ENCODE data around the gene PHGDH.

Gene PHGDH

DNA sequence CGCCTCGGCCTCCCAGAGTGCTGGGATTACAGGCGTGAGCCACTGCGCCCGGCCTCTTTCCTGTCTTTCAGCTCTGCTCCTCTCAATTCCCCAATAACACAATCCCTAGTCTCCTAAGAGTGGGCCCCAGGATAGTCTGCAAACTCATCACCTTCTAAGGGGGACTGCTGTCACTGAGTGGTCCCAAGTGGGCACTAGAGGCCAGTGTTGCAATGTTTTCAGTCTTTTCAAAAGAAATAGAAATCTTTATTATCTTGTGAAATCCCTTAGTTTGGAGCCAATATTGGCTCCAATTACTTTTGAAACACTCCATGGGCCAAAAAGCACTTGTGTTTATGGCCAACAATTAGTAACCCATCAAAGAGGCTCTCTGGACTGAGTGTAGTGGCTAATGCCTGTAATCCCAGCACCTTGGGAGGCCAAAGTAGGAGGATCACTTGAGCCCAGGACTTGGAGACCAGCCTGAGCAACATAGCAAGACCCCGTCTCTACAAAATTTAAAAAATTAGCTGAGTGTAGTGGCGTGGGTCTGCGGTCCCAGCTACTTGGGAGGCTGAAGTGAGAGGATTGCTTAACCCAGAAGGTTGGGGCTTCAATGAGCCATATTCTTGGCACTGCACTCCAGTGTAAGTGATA is 35.0 kb upstream of the PHGDH start:
- Histone ChIP-seq H3F3A (ENCODE audit: insufficient read depth, low read length) (no peaks in the 10 kb centered on the region), H3K4me2 (ENCODE audit: low read length) (no peak overlapping the region), H3K79me2 (ENCODE audit: insufficient read depth, low read length) (no peaks in the 10 kb centered on the region), H2AFZ (ENCODE audit: low read length) (no peak overlapping the region), H3K9me3 (ENCODE audit: low read length) (no peaks in the 10 kb centered on the region), H3K9me2 (ENCODE audit: low read depth, low read length) (no peaks in the 10 kb centered on the region), H3K9ac (ENCODE audit: low read length) (no peak overlapping the region), H3K27me3 (ENCODE audit: insufficient read depth, low read length) (0 out of 2 replicates have a peak, but pooled peaks cover 3% of the 10 kb centered on the region), H3K4me3 (ENCODE audit: low read depth, low read length, poor library complexity, severe bottlenecking) (no peak overlapping the region), H4K20me1 (ENCODE audit: insufficient read depth, low read length) (no peaks in the 10 kb centered on the region), H3K36me3 (ENCODE audit: insufficient read depth, low read length) (no peaks in the 10 kb centered on the region), H3K4me1 (ENCODE audit: insufficient read depth, low read length, severe bottlenecking) (no peaks in the 10 kb centered on the region), H3K27ac (ENCODE audit: low read depth, low read length, poor library complexity, severe bottlenecking) (no peak overlapping the region)
- TF ChIP-seq EZH2 (IDR thresholded peaks at IDR 0.05; ENCODE audit: borderline replicate concordance, low read length): no peak
- TF ChIP-seq, protein P1, sequence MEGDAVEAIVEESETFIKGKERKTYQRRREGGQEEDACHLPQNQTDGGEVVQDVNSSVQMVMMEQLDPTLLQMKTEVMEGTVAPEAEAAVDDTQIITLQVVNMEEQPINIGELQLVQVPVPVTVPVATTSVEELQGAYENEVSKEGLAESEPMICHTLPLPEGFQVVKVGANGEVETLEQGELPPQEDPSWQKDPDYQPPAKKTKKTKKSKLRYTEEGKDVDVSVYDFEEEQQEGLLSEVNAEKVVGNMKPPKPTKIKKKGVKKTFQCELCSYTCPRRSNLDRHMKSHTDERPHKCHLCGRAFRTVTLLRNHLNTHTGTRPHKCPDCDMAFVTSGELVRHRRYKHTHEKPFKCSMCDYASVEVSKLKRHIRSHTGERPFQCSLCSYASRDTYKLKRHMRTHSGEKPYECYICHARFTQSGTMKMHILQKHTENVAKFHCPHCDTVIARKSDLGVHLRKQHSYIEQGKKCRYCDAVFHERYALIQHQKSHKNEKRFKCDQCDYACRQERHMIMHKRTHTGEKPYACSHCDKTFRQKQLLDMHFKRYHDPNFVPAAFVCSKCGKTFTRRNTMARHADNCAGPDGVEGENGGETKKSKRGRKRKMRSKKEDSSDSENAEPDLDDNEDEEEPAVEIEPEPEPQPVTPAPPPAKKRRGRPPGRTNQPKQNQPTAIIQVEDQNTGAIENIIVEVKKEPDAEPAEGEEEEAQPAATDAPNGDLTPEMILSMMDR (IDR thresholded peaks at IDR 0.05; ENCODE audit: low read length): peak; percentile 9; the same call in 1 of the 2 replicates

DNA sequence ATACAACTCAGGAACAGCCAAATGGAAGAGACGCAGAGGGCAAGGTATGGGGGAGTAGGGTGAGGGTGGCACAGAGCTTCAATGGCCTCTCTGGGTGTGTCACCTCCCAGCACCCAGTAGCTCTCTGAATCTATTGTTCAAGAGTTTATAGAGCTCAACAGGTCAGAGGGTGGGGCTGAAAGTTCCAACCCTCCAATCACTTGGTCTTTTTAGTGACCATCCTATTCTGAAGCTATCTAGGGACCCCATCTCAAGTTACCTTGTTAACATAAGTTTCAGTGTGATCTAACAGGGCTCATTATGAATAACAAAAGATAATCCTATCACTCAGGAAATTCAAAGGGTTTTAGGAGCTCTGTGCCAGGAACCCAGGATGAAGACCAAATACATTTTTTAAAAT is 32.5 kb upstream of the PHGDH start:
- Histone ChIP-seq H3K9me2 (ENCODE audit: low read depth, low read length) (no peaks in the 10 kb centered on the region), H3K9me3 (ENCODE audit: low read length) (no peaks in the 10 kb centered on the region), H3K79me2 (ENCODE audit: insufficient read depth, low read length) (no peaks in the 10 kb centered on the region), H3K9ac (ENCODE audit: low read length) (no peak overlapping the region), H3K27me3 (ENCODE audit: insufficient read depth, low read length) (0 out of 2 replicates have a peak, but pooled peaks cover 3% of the 10 kb centered on the region), H3K36me3 (ENCODE audit: insufficient read depth, low read length) (no peaks in the 10 kb centered on the region), H2AFZ (ENCODE audit: low read length) (no peak overlapping the region), H3K4me3 (ENCODE audit: low read depth, low read length, poor library complexity, severe bottlenecking) (no peak overlapping the region), H3K4me2 (ENCODE audit: low read length) (no peak overlapping the region), H4K20me1 (ENCODE audit: insufficient read depth, low read length) (no peaks in the 10 kb centered on the region), H3K4me1 (ENCODE audit: insufficient read depth, low read length, severe bottlenecking) (no peaks in the 10 kb centered on the region), H3K27ac (ENCODE audit: low read depth, low read length, poor library complexity, severe bottlenecking) (no peak overlapping the region), H3F3A (ENCODE audit: insufficient read depth, low read length) (no peaks in the 10 kb centered on the region)
- TF ChIP-seq EZH2 (IDR thresholded peaks at IDR 0.05; ENCODE audit: borderline replicate concordance, low read length): no peak
- TF ChIP-seq, protein P1 (IDR thresholded peaks at IDR 0.05; ENCODE audit: low read length): no peak

DNA sequence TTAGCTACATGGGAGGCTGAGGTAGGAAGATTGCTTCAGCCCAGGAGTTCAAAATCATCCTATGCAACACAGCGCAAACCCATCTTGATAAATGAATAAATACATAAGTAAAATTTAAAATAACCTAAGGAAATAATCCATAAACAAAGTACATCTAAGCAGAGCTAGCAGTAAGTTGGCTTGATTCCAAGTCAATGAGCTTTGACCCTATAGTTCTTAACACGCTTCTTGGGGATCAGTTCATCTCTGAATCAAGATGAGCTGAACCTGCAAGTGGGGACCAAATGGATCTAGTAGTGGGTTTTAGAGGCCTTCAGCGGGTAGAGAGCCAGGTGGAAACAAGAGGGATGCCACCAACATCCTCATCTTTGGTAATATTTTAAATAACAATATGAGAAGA is 31.5 kb upstream of the PHGDH start:
- H2AFZ ChIP-seq (ENCODE audit: low read length): no peak overlapping the region
- H3K4me2 ChIP-seq (ENCODE audit: low read length): no peak overlapping the region
- no peaks in the 10 kb centered on the region for H3K36me3 ChIP-seq (ENCODE audit: insufficient read depth, low read length)
- H3K79me2 ChIP-seq (ENCODE audit: insufficient read depth, low read length): no peaks in the 10 kb centered on the region
- H3K4me3 ChIP-seq (ENCODE audit: low read depth, low read length, poor library complexity, severe bottlenecking): no peak overlapping the region
- no peak overlapping the region for H3K9ac ChIP-seq (ENCODE audit: low read length)
- TF ChIP-seq, protein P1 (IDR thresholded peaks at IDR 0.05; ENCODE audit: low read length): no peak
- no peak for TF ChIP-seq EZH2 (IDR thresholded peaks at IDR 0.05; ENCODE audit: borderline replicate concordance, low read length)
- H3F3A ChIP-seq (ENCODE audit: insufficient read depth, low read length): no peaks in the 10 kb centered on the region
- H3K9me3 ChIP-seq (ENCODE audit: low read length): no peaks in the 10 kb centered on the region
- 0 out of 2 replicates have a peak, but pooled peaks cover 3% of the 10 kb centered on the region for H3K27me3 ChIP-seq (ENCODE audit: insufficient read depth, low read length)
- no peaks in the 10 kb centered on the region for H3K4me1 ChIP-seq (ENCODE audit: insufficient read depth, low read length, severe bottlenecking)
- no peaks in the 10 kb centered on the region for H3K9me2 ChIP-seq (ENCODE audit: low read depth, low read length)
- no peaks in the 10 kb centered on the region for H4K20me1 ChIP-seq (ENCODE audit: insufficient read depth, low read length)
- no peak overlapping the region for H3K27ac ChIP-seq (ENCODE audit: low read depth, low read length, poor library complexity, severe bottlenecking)

Measured in OCI-LY1 (cell line).